C4-2B (cell line): ENCODE results near the gene GHR.
"Not testable (repeated sequence)": the region's sequence is repeated elsewhere in the genome, so short reads cannot be mapped to it uniquely, and the experiment has no call there.

Experiments used
- H3K27ac ChIP-seq: fragments of 450-650 bp; 2 replicates; pipeline ENCODE4 v1.5.1; 2017
- CTCF ChIP-seq: fragments of 450-650 bp; conservative IDR thresholded peaks from 2 replicates; pipeline ENCODE4 v1.5.1; 2017; ENCODE audit warnings: mild to moderate bottlenecking
- ZFX ChIP-seq: fragments of 450-650 bp; IDR thresholded peaks from 2 replicates; pipeline ENCODE4 v1.6.1; 2017

GHR gene

GRCh38 chr5:42650084-42650483, 226.8 kb downstream of the GHR start:
- TF ChIP-seq ZFX = no peak
- TF ChIP-seq CTCF = no peak

GRCh38 chr5:42653705-42654104, 230.5 kb downstream of the GHR start:
- TF ChIP-seq CTCF (no peak), ZFX (no peak)
- no peak overlapping the region for H3K27ac ChIP-seq

More at GRCh38 chr5:42650084-42650483, 226.8 kb downstream of the GHR start:
- no peak overlapping the region for H3K27ac ChIP-seq

GRCh38 chr5:42654645-42655044, 231.4 kb downstream of the GHR start:
- TF ChIP-seq ZFX (no peak), CTCF (no peak)
- H3K27ac ChIP-seq = no peak overlapping the region

- TF ChIP-seq ZFX (no peak), CTCF (no peak)
- no peak overlapping the region for H3K27ac ChIP-seq
Measured at GRCh38 chr5:42655982-42656650, 232.9 kb downstream of the GHR start.

- no peak overlapping the region for H3K27ac ChIP-seq
- TF ChIP-seq CTCF (peak; percentile 58), ZFX (no peak)
Measured at GRCh38 chr5:42656651-42657015, 233.4 kb downstream of the GHR start.

- not testable (repeated sequence) for H3K27ac ChIP-seq
Measured at GRCh38 chr5:42659869-42660268, 236.6 kb downstream of the GHR start.

GRCh38 chr5:42665857-42666256, 242.6 kb downstream of the GHR start:
- H3K27ac ChIP-seq = no peak overlapping the region
- no peak for TF ChIP-seq CTCF
- TF ChIP-seq ZFX = no peak

- no peak overlapping the region for H3K27ac ChIP-seq
- no peak for TF ChIP-seq ZFX
- TF ChIP-seq CTCF = no peak
Measured at GRCh38 chr5:42666869-42667268, 243.6 kb downstream of the GHR start.
